Activated CD4-positive, alpha-beta memory T cell treated with anti-CD3 and anti-CD28 coated beads, Interleukin-2, amount 10 ng/mL, durations not matched to agents 7 days and 5 days (primary cell): ENCODE data around the gene MS4A15. TPM values are rescaled to one million over a fixed set of nuclear protein-coding genes. Genes with fewer than 3 reads are reported as not detected.
"Not testable (repeated sequence)": the region's sequence is repeated elsewhere in the genome, so short reads cannot be mapped to it uniquely, and the experiment has no call there.

Experiments
- CTCF ChIA-PET: fragments of 350-600 bp; sonication (Branson Sonifier 250); formaldehyde crosslinking; loops from one replicate; lab custom pipeline; 2021; ENCODE audit warnings: antibody characterized with exemption, inconsistent platforms; lab: Charles Lee
- POLR2A ChIA-PET: fragments of 350-600 bp; sonication (Branson Sonifier 250); formaldehyde crosslinking; loops from one replicate; lab custom pipeline; 2021; ENCODE audit warnings: antibody characterized with exemption; lab: Charles Lee
- DNase-seq: peaks from one replicate; pipeline ENCODE4 v3.0.0-alpha.2; 2020
- H3K27ac Mint-ChIP-seq: one replicate; pipeline ENCODE4 v1.8.0; 2021; ENCODE audit warnings: mild to moderate bottlenecking, mixed read lengths
- H3K27me3 Mint-ChIP-seq: one replicate; pipeline ENCODE4 v1.8.0; 2021; ENCODE audit warnings: mixed read lengths
- H3K36me3 Mint-ChIP-seq: one replicate; pipeline ENCODE4 v1.8.0; 2021; ENCODE audit warnings: low read depth, mixed read lengths
- H3K4me1 Mint-ChIP-seq: one replicate; pipeline ENCODE4 v1.8.0; 2021; ENCODE audit warnings: mixed read lengths
- H3K4me3 Mint-ChIP-seq: one replicate; pipeline ENCODE4 v1.8.0; 2021; ENCODE audit warnings: mild to moderate bottlenecking, mixed read lengths
- H3K9me3 Mint-ChIP-seq: one replicate; pipeline ENCODE4 v1.8.0; 2021; ENCODE audit warnings: mixed read lengths
- total RNA-seq, 2 experiments: library from RNA; stranded (reverse); gene quantifications; one replicate each; pipeline ENCODE4 v1.2.3, GENCODE V29; 2021

The MS4A15 gene
- total RNA-seq, 2 experiments from 2014 or later, result not detected

- Mint-ChIP-seq H3K36me3 (no peaks in the 10 kb centered on the region), H3K4me3 (no peak overlapping the region), H3K4me1 (no peaks in the 10 kb centered on the region), H3K9me3 (no peaks in the 10 kb centered on the region), H3K27me3 (peaks cover 13% of the 10 kb centered on the region), H3K27ac (no peak overlapping the region)
- no peak for DNase-seq
- CTCF ChIA-PET, result no interaction called here
- POLR2A ChIA-PET, result no interaction called here
Measured at GRCh38 chr11:60739114-60739513, 17.6 kb upstream of the MS4A15 start.

GRCh38 chr11:60740573-60740972, 16.1 kb upstream of the MS4A15 start:
- Mint-ChIP-seq H3K36me3 (no peaks in the 10 kb centered on the region), H3K27me3 (peaks cover 15% of the 10 kb centered on the region), H3K4me3 (no peak overlapping the region), H3K9me3 (no peaks in the 10 kb centered on the region), H3K27ac (no peak overlapping the region), H3K4me1 (no peaks in the 10 kb centered on the region)
- no peak for DNase-seq
- ChIA-PET CTCF (no interaction called here), POLR2A (no interaction called here)

GRCh38 chr11:60741421-60741820, 15.2 kb upstream of the MS4A15 start:
- POLR2A ChIA-PET, result no interaction called here
- no peak overlapping the region for H3K27ac Mint-ChIP-seq

GRCh38 chr11:60743058-60743457, 13.6 kb upstream of the MS4A15 start:
- peaks cover 4% of the 10 kb centered on the region for H3K9me3 Mint-ChIP-seq
- no peak overlapping the region for H3K4me3 Mint-ChIP-seq
- H3K36me3 Mint-ChIP-seq, result no peaks in the 10 kb centered on the region
- ChIA-PET CTCF (interaction anchor here (1.4 kb wide), 1 partner anchor 32 kb away, joined by 5 read pairs; no protein-coding TSS in a partner anchor), POLR2A (no interaction called here)
- no peak overlapping the region for H3K27ac Mint-ChIP-seq
- H3K27me3 Mint-ChIP-seq, result peaks cover 13% of the 10 kb centered on the region
- no peaks in the 10 kb centered on the region for H3K4me1 Mint-ChIP-seq
- DNase-seq, result no peak

More at GRCh38 chr11:60741421-60741820, 15.2 kb upstream of the MS4A15 start:
- no peaks in the 10 kb centered on the region for H3K9me3 Mint-ChIP-seq
- H3K4me1 Mint-ChIP-seq, result no peaks in the 10 kb centered on the region
- CTCF ChIA-PET, result no interaction called here
- no peaks in the 10 kb centered on the region for H3K36me3 Mint-ChIP-seq
- H3K4me3 Mint-ChIP-seq, result no peak overlapping the region
- DNase-seq, result no peak
- peaks cover 15% of the 10 kb centered on the region for H3K27me3 Mint-ChIP-seq

- Mint-ChIP-seq H3K9me3 (peaks cover 4% of the 10 kb centered on the region), H3K4me3 (no peak overlapping the region), H3K4me1 (no peaks in the 10 kb centered on the region), H3K36me3 (no peaks in the 10 kb centered on the region), H3K27me3 (peaks cover 8% of the 10 kb centered on the region), H3K27ac (no peak overlapping the region)
- DNase-seq, result no peak
- POLR2A ChIA-PET, result no interaction called here
- CTCF ChIA-PET, result interaction anchor here (1.4 kb wide), 1 partner anchor 31 kb away, joined by 5 read pairs; no protein-coding TSS in a partner anchor
Measured at GRCh38 chr11:60744114-60744513, 12.6 kb upstream of the MS4A15 start.

- peaks cover 11% of the 10 kb centered on the region for H3K27me3 Mint-ChIP-seq
- CTCF ChIA-PET, result interaction anchor here (1.0 kb wide), 1 partner anchor 27 kb away, joined by 3 read pairs; no protein-coding TSS in a partner anchor
- no peaks in the 10 kb centered on the region for H3K36me3 Mint-ChIP-seq
- no peak overlapping the region for H3K27ac Mint-ChIP-seq
- POLR2A ChIA-PET, result no interaction called here
- no peaks in the 10 kb centered on the region for H3K4me1 Mint-ChIP-seq
- H3K4me3 Mint-ChIP-seq, result no peak overlapping the region
- no peak for DNase-seq
- peaks cover 4% of the 10 kb centered on the region for H3K9me3 Mint-ChIP-seq
Measured at GRCh38 chr11:60747359-60747873, 9.3 kb upstream of the MS4A15 start.

- H3K4me3 Mint-ChIP-seq, result no peak overlapping the region
- DNase-seq, result no peak
- H3K27ac Mint-ChIP-seq, result no peak overlapping the region
- H3K9me3 Mint-ChIP-seq, result peaks cover 4% of the 10 kb centered on the region
- no peaks in the 10 kb centered on the region for H3K4me1 Mint-ChIP-seq
- peaks cover 12% of the 10 kb centered on the region for H3K27me3 Mint-ChIP-seq
- POLR2A ChIA-PET, result no interaction called here
- H3K36me3 Mint-ChIP-seq, result no peaks in the 10 kb centered on the region
- CTCF ChIA-PET, result no interaction called here
Measured at GRCh38 chr11:60748225-60748624, 8.4 kb upstream of the MS4A15 start.

- H3K4me3 Mint-ChIP-seq, result no peak overlapping the region
- no peak overlapping the region for H3K27ac Mint-ChIP-seq
- H3K4me1 Mint-ChIP-seq, result no peaks in the 10 kb centered on the region
- H3K9me3 Mint-ChIP-seq, result peaks cover 4% of the 10 kb centered on the region
- POLR2A ChIA-PET, result no interaction called here
- H3K27me3 Mint-ChIP-seq, result peaks cover 14% of the 10 kb centered on the region
- no peak for DNase-seq
- H3K36me3 Mint-ChIP-seq, result no peaks in the 10 kb centered on the region
- CTCF ChIA-PET, result no interaction called here
Measured at GRCh38 chr11:60748821-60749220, 7.8 kb upstream of the MS4A15 start.

- no peak overlapping the region for H3K4me3 Mint-ChIP-seq
- H3K27ac Mint-ChIP-seq, result no peak overlapping the region
- no peaks in the 10 kb centered on the region for H3K4me1 Mint-ChIP-seq
- peaks cover 12% of the 10 kb centered on the region for H3K27me3 Mint-ChIP-seq
- H3K9me3 Mint-ChIP-seq, result peaks cover 4% of the 10 kb centered on the region
- ChIA-PET POLR2A (no interaction called here), CTCF (interaction anchor here (1.3 kb wide), 1 partner anchor 12 kb away, joined by 4 read pairs; no protein-coding TSS in a partner anchor)
- no peak for DNase-seq
- no peaks in the 10 kb centered on the region for H3K36me3 Mint-ChIP-seq
Measured at GRCh38 chr11:60750911-60751310, 5.8 kb upstream of the MS4A15 start.

GRCh38 chr11:60753309-60753708, 3.4 kb upstream of the MS4A15 start:
- Mint-ChIP-seq H3K36me3 (no peaks in the 10 kb centered on the region), H3K4me3 (no peak overlapping the region), H3K9me3 (no peaks in the 10 kb centered on the region), H3K27me3 (peaks cover 16% of the 10 kb centered on the region), H3K27ac (no peak overlapping the region), H3K4me1 (no peaks in the 10 kb centered on the region)
- ChIA-PET POLR2A (no interaction called here), CTCF (interaction anchor here (0.6 to 1.1 kb wide), 2 partner anchors 13 to 1001 kb away, joined by 3 read pairs; no protein-coding TSS in a partner anchor)
- no peak for DNase-seq

GRCh38 chr11:60754887-60755286, 1.8 kb upstream of the MS4A15 start:
- ChIA-PET CTCF (interaction anchor here (0.9 kb wide), 1 partner anchor 10 kb away, joined by 3 read pairs; no protein-coding TSS in a partner anchor), POLR2A (no interaction called here)
- Mint-ChIP-seq H3K36me3 (no peaks in the 10 kb centered on the region), H3K4me1 (no peaks in the 10 kb centered on the region), H3K27ac (no peak overlapping the region), H3K27me3 (peaks cover 30% of the 10 kb centered on the region), H3K9me3 (no peaks in the 10 kb centered on the region), H3K4me3 (no peak overlapping the region)
- no peak for DNase-seq

GRCh38 chr11:60757231-60757800, 649 bp downstream of the MS4A15 start:
- H3K36me3 Mint-ChIP-seq, result no peaks in the 10 kb centered on the region
- no peak overlapping the region for H3K4me3 Mint-ChIP-seq
- CTCF ChIA-PET, result interaction anchor here (1.3 to 1.6 kb wide), 2 partner anchors 8 to 18 kb away, joined by 5 to 7 read pairs; no protein-coding TSS in a partner anchor
- peaks cover 38% of the 10 kb centered on the region for H3K27me3 Mint-ChIP-seq
- no peak overlapping the region for H3K27ac Mint-ChIP-seq
- POLR2A ChIA-PET, result no interaction called here
- H3K4me1 Mint-ChIP-seq, result no peaks in the 10 kb centered on the region
- no peaks in the 10 kb centered on the region for H3K9me3 Mint-ChIP-seq
- no peak for DNase-seq

- H3K36me3 Mint-ChIP-seq, H3K27ac Mint-ChIP-seq, DNase-seq, CTCF ChIA-PET, H3K4me1 Mint-ChIP-seq, H3K9me3 Mint-ChIP-seq, POLR2A ChIA-PET, H3K4me3 Mint-ChIP-seq: not testable (repeated sequence)
- peaks cover 33% of the 10 kb centered on the region for H3K27me3 Mint-ChIP-seq
Measured at GRCh38 chr11:60758671-60759070, 2.0 kb downstream of the MS4A15 start.
